A549 (cell line): ENCODE measurements around the gene ZNF280B. TPM values are rescaled to one million over a fixed set of nuclear protein-coding genes. Genes with fewer than 3 reads are reported as not detected.
"Not testable (repeated sequence)": the region's sequence is repeated elsewhere in the genome, so short reads cannot be mapped to it uniquely, and the experiment has no call there.

Source experiments
- ATAC-seq, 2 experiments: fragments of 200-7000 bp in 1 of 2; fragments of >200 bp in 1 of 2; cut with Nextera tagmentation in 1 of 2; cut with Tn5 transposase in 1 of 2; 3 replicates each; pipeline versions ENCODE4 v1.8.0 to v1.9.1; 2018 to 2020; ENCODE audit warnings: mild to moderate bottlenecking in 1 of 2, moderate library complexity in 1 of 2
- CTCF ChIA-PET: fragments of 300-600 bp; sonication (Branson Sonifier 250); formaldehyde crosslinking; extraction: SDS; loops from one replicate; lab custom pipeline; 2021; ENCODE audit warnings: antibody characterized with exemption, inconsistent platforms; lab: Yijun Ruan, JAX
- POLR2A ChIA-PET: fragments of 350-600 bp; formaldehyde crosslinking; extraction: SDS; loops from one replicate; lab custom pipeline; 2021; ENCODE audit warnings: antibody characterized with exemption, inconsistent platforms; lab: Yijun Ruan, JAX
- DNase-seq, 2 experiments: peaks; one replicate each; pipeline versions ENCODE4 v3.0.0 to v3.0.0-alpha.2; 2011 to 2016; ENCODE audit warnings: low read depth in 1 of 2, low spot score in 1 of 2
- FAIRE-seq: peaks from 2 replicates; lab custom pipeline; 2011; peaks lifted over from hg19 to GRCh38; lab: Jason Lieb, UNC
- H3K27ac ChIP-seq, 2 experiments: fragments of >200 bp; sonication (Bioruptor Twin); formaldehyde crosslinking; 3 replicates each; pipeline ENCODE4 v1.5.1; 2016 to 2017
- H3K4me1 ChIP-seq: fragments of >200 bp; sonication (Bioruptor Twin); formaldehyde crosslinking; 3 replicates; pipeline ENCODE4 v1.6.1; 2016
- H3K4me2 ChIP-seq: fragments of >200 bp; sonication (Bioruptor Twin); formaldehyde crosslinking; 3 replicates; pipeline ENCODE4 v1.6.1; 2016
- H3K4me3 ChIP-seq: fragments of >200 bp; sonication (Bioruptor Twin); formaldehyde crosslinking; 3 replicates; pipeline ENCODE4 v1.5.1; 2016
- H3K9me3 ChIP-seq: fragments of >200 bp; sonication (Bioruptor Twin); formaldehyde crosslinking; 3 replicates; pipeline ENCODE4 v1.6.1; 2016
- ATOH8 ChIP-seq: fragments of 250-450 bp; sonication (Bioruptor Pico); IDR thresholded peaks from 2 replicates; pipeline ENCODE4 v1.5.0; 2020; ENCODE audit warnings: low read depth, mild to moderate bottlenecking, moderate library complexity
- CBX2 ChIP-seq: fragments of 200-600 bp; sonication (generic); IDR thresholded peaks from 2 replicates; pipeline ENCODE4 v1.6.1; 2016; ENCODE audit warnings: low read depth, mild to moderate bottlenecking, borderline replicate concordance
- CEBPB ChIP-seq, 2 experiments: fragments of >200 bp in 1 of 2; sonication (Bioruptor Twin) in 1 of 2; formaldehyde crosslinking in 1 of 2; IDR thresholded peaks; 2 replicates each; pipeline ENCODE4 v1.6.1; 2012 to 2016
- CHD4 ChIP-seq: fragments of 200-600 bp; sonication (generic); IDR thresholded peaks from 2 replicates; pipeline ENCODE4 v1.6.1; 2016; ENCODE audit warnings: antibody characterized with exemption, mild to moderate bottlenecking, borderline replicate concordance
- EHF ChIP-seq: fragments of 250-450 bp; sonication (Bioruptor Pico); IDR thresholded peaks from 2 replicates; pipeline ENCODE4 v1.5.0; 2020; ENCODE audit warnings: mild to moderate bottlenecking
- EHMT2 ChIP-seq: fragments of 200-600 bp; sonication (generic); IDR thresholded peaks from 2 replicates; pipeline ENCODE4 v1.6.1; 2016; ENCODE audit warnings: antibody characterized with exemption, low read depth, mild to moderate bottlenecking, moderate library complexity
- ESRRA ChIP-seq: fragments of 150-350 bp; IDR thresholded peaks from 2 replicates; pipeline ENCODE4 v1.6.1; 2014; ENCODE audit warnings: mild to moderate bottlenecking, low read length, borderline replicate concordance
- FOSB ChIP-seq: fragments of 250-450 bp; sonication (Bioruptor Pico); IDR thresholded peaks from 2 replicates; pipeline ENCODE4 v1.5.0; 2020; ENCODE audit warnings: mild to moderate bottlenecking, moderate library complexity
- FOSL2 ChIP-seq, 2 experiments: fragments of 450-650 bp in 1 of 2; fragments of >200 bp in 1 of 2; sonication (Bioruptor Twin) in 1 of 2; formaldehyde crosslinking; IDR thresholded peaks; 2 replicates each; pipeline versions ENCODE4 v1.5.0 to v1.6.1; 2016 to 2020; ENCODE audit warnings: mild to moderate bottlenecking in 1 of 2, moderate library complexity in 1 of 2
- FOXS1 ChIP-seq: fragments of 250-450 bp; sonication (Bioruptor Pico); IDR thresholded peaks from 2 replicates; pipeline ENCODE4 v1.5.0; 2020; ENCODE audit warnings: mild to moderate bottlenecking, moderate library complexity
- GATA3 ChIP-seq: IDR thresholded peaks from 2 replicates; pipeline ENCODE4 v1.6.1; 2012; ENCODE audit warnings: borderline replicate concordance
- HDAC2 ChIP-seq: fragments of 200-600 bp; sonication (generic); IDR thresholded peaks from 2 replicates; pipeline ENCODE4 v1.6.1; 2016
- HMGXB4 ChIP-seq: fragments of 250-450 bp; sonication (Bioruptor Pico); IDR thresholded peaks from 2 replicates; pipeline ENCODE4 v1.5.0; 2021; ENCODE audit warnings: mild to moderate bottlenecking, moderate library complexity, borderline replicate concordance
- HOXB5 ChIP-seq: fragments of 250-450 bp; sonication (Bioruptor Pico); IDR thresholded peaks from 2 replicates; pipeline ENCODE4 v1.5.0; 2020; ENCODE audit warnings: mild to moderate bottlenecking, moderate library complexity
- JUNB ChIP-seq: fragments of >200 bp; sonication (Bioruptor Twin); formaldehyde crosslinking; IDR thresholded peaks from 2 replicates; pipeline ENCODE4 v1.6.1; 2016
- KDM5A ChIP-seq: fragments of 200-600 bp; sonication (generic); IDR thresholded peaks from 2 replicates; pipeline ENCODE4 v1.6.1; 2016; ENCODE audit warnings: antibody characterized with exemption, mild to moderate bottlenecking
- MAFK ChIP-seq: fragments of 450-650 bp; IDR thresholded peaks from 2 replicates; pipeline ENCODE4 v1.6.1; 2014; ENCODE audit not compliant: partially characterized antibody
- MAX ChIP-seq: IDR thresholded peaks from 2 replicates; pipeline ENCODE4 v1.6.1; 2012
- MAZ ChIP-seq: fragments of 150-350 bp; IDR thresholded peaks from 2 replicates; pipeline ENCODE4 v1.6.1; 2014; ENCODE audit warnings: antibody characterized with exemption, low read depth, low read length, borderline replicate concordance
- MYC ChIP-seq: IDR thresholded peaks from 2 replicates; pipeline ENCODE4 v1.6.1; 2012; ENCODE audit warnings: mild to moderate bottlenecking, inconsistent platforms, low read length, improper control_type of control experiment, borderline replicate concordance
- NPAS2 ChIP-seq: fragments of 250-450 bp; sonication (Bioruptor Pico); IDR thresholded peaks from 2 replicates; pipeline ENCODE4 v1.8.0; 2022; ENCODE audit warnings: mild to moderate bottlenecking, moderate library complexity, borderline replicate concordance
- NR3C1 ChIP-seq: fragments of >200 bp; sonication (Bioruptor Twin); formaldehyde crosslinking; IDR thresholded peaks from 3 replicates; pipeline ENCODE4 v1.6.1; 2017
- PBX3 ChIP-seq: IDR thresholded peaks from 2 replicates; pipeline ENCODE4 v1.6.1; 2012
- PHF8 ChIP-seq: fragments of 200-600 bp; sonication (generic); IDR thresholded peaks from 2 replicates; pipeline ENCODE4 v1.6.1; 2016; ENCODE audit warnings: low read depth, mild to moderate bottlenecking, antibody characterized with exemption, moderate library complexity, borderline replicate concordance
- POLR2A ChIP-seq: IDR thresholded peaks from 2 replicates; pipeline ENCODE4 v1.6.1; 2012; ENCODE audit warnings: mild to moderate bottlenecking, low read length
- RARB ChIP-seq: fragments of 250-450 bp; sonication (Bioruptor Pico); IDR thresholded peaks from 2 replicates; pipeline ENCODE4 v1.8.0; 2021; ENCODE audit warnings: mild to moderate bottlenecking, moderate library complexity
- RCOR1 ChIP-seq: fragments of 150-350 bp; IDR thresholded peaks from 2 replicates; pipeline ENCODE4 v1.6.1; 2014; ENCODE audit warnings: antibody characterized with exemption, low read length, low read depth
- ZFP36 ChIP-seq: fragments of 450-650 bp; IDR thresholded peaks from 2 replicates; pipeline ENCODE4 v1.6.1; 2014; ENCODE audit warnings: borderline replicate concordance; ENCODE audit not compliant: partially characterized antibody
- ZSCAN20 ChIP-seq: fragments of 250-450 bp; sonication (Bioruptor Pico); IDR thresholded peaks from 2 replicates; pipeline ENCODE4 v1.8.0; 2022; ENCODE audit warnings: mild to moderate bottlenecking, moderate library complexity
- WGBS: methylation state at CpG from one replicate; pipeline ENCODE4 v1.1.6; 2017; ENCODE audit errors: missing lambda C conversion rate; 5-methylcytosine and 5-hydroxymethylcytosine counted together
- polyA plus RNA-seq, 4 experiments: library from polyadenylated mRNA; depleted of rRNA in 3 of 4; stranded (reverse); fragments of >200 nt; fragmentation: RNase III in 1 of 4; extraction: RNeasy Plus Mini Kit Qiagen cat#74134 plus additional on column Dnase treatment in 1 of 4; gene quantifications; 2 replicates in 3 of 4; 3 replicates in 1 of 4; pipeline ENCODE4 v1.2.3, GENCODE V29; 2011 to 2017

The ZNF280B gene
- polyA plus RNA-seq, 2 of the 4 experiments (the other 2 are of a cell fraction) = 2.3 to 5.1 TPM

- POLR2A ChIA-PET = no interaction called here
- Histone ChIP-seq H3K4me1 (no peaks in the 10 kb centered on the region), H3K9me3 (no peaks in the 10 kb centered on the region), H3K4me3 (no peak overlapping the region), H3K27ac (no peak overlapping the region), H3K4me2 (no peak overlapping the region)
- DNase-seq (no peak), FAIRE-seq (no peak), ATAC-seq (no peak)
- CTCF ChIA-PET = no interaction called here
- WGBS = 19% methylated on average over 2 of the region's 2 CpGs
- TF ChIP-seq MAZ = no peak
- TF ChIP-seq GATA3 = no peak
- TF ChIP-seq RCOR1 = no peak
- no peak for TF ChIP-seq MYC
- no peak for TF ChIP-seq ATOH8 (CRISPR knock-in tag)
- no peak for TF ChIP-seq HMGXB4
- TF ChIP-seq FOXS1 (CRISPR knock-in tag) = no peak
- no peak for TF ChIP-seq EHMT2
- TF ChIP-seq RARB (CRISPR knock-in tag) = no peak
- TF ChIP-seq CEBPB (IDR thresholded peaks at IDR 0.05) = no peak
- TF ChIP-seq MAFK = no peak
- TF ChIP-seq EHF (CRISPR knock-in tag) = no peak
- no peak for TF ChIP-seq ZSCAN20 (CRISPR knock-in tag)
- TF ChIP-seq NR3C1 = no peak
- no peak for TF ChIP-seq HDAC2
- no peak for TF ChIP-seq POLR2A
- no peak for TF ChIP-seq JUNB
These were observed 39.0 kb downstream of the ZNF280B start for GRCh38 chr22:22469527-22469926.

GRCh38 chr22:22468794-22469469, 39.6 kb downstream of the ZNF280B start:
- DNase-seq, H3K4me2 ChIP-seq, H3K4me3 ChIP-seq, POLR2A ChIA-PET, CTCF ChIA-PET, FAIRE-seq, ATAC-seq, H3K27ac ChIP-seq, H3K9me3 ChIP-seq, H3K4me1 ChIP-seq: not testable (repeated sequence)
- WGBS = 77% methylated on average over 11 of the region's 11 CpGs

GRCh38 chr22:22467112-22467511, 41.4 kb downstream of the ZNF280B start:
- H3K9me3 ChIP-seq = no peaks in the 10 kb centered on the region

More at GRCh38 chr22:22467112-22467511, 41.4 kb downstream of the ZNF280B start:
- no peak for DNase-seq
- WGBS = 0% methylated on average over 1 of the region's 1 CpG
- no peak for FAIRE-seq
- ChIA-PET POLR2A (no interaction called here), CTCF (interaction anchor here (0.8 to 4.8 kb wide), 7 partner anchors 62 to 492 kb away, joined by 3 to 49 read pairs (median 4); no protein-coding TSS in a partner anchor)
- no peak for ATAC-seq
- Histone ChIP-seq H3K27ac (no peak overlapping the region), H3K4me1 (no peaks in the 10 kb centered on the region), H3K4me2 (no peak overlapping the region), H3K4me3 (no peak overlapping the region)
- TF ChIP-seq MAFK = no peak
- no peak for TF ChIP-seq ZSCAN20 (CRISPR knock-in tag)
- no peak for TF ChIP-seq NPAS2 (CRISPR knock-in tag)
- no peak for TF ChIP-seq HOXB5 (CRISPR knock-in tag)
- no peak for TF ChIP-seq ESRRA
- no peak for TF ChIP-seq KDM5A
- no peak for TF ChIP-seq CBX2
- no peak for TF ChIP-seq ZFP36
- no peak for TF ChIP-seq MAX
- no peak for TF ChIP-seq FOSL2 (IDR thresholded peaks at IDR 0.05)
- no peak for TF ChIP-seq FOSL2 (CRISPR knock-in tag; IDR thresholded peaks at IDR 0.05)
- no peak for TF ChIP-seq MYC
- TF ChIP-seq MAZ = no peak
- no peak for TF ChIP-seq FOSB (CRISPR knock-in tag)
- no peak for TF ChIP-seq CHD4
- no peak for TF ChIP-seq PBX3
- no peak for TF ChIP-seq PHF8
